GM19455 (cell line): ENCODE data around the gene CA5A.
A peak's percentile ranks its signal among the peaks of the same experiment; 100 is the strongest.

Experiments used
- ATAC-seq: cut with Tn5 transposase; IDR thresholded peaks from one replicate; pipeline ENCODE4 v1.9.1; 2021; ENCODE audit not compliant: unreplicated experiment

Gene CA5A

DNA sequence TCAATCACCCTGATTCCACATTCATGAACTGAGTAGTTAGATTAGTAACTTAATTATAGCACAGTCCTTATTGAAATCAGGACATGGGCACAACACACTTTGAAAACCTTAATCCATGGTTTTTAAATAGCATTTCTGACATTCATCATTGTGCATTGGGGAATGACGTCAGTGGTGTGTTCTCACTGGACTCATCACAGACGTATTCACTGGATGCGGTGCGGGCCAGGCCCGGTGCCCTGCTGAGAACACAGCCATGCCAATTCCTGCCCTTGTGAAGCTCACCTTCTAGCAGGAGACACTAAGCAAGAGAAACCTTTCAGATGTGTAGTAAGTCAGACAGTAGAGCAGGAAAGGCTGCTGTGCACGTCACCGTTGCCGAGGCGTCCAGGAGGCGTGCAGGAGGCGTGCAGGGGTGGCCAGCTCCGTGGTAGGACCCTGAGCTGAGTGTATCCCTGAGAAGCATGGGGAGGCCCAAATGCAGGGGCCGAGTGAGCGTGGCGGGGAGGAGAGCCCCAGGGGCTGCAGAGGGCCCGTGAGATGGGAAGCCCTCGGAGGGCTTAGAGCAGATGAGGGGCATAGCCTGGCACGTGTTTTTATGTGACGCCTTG, 27.8 kb upstream of the CA5A start:
- no peak for ATAC-seq

DNA sequence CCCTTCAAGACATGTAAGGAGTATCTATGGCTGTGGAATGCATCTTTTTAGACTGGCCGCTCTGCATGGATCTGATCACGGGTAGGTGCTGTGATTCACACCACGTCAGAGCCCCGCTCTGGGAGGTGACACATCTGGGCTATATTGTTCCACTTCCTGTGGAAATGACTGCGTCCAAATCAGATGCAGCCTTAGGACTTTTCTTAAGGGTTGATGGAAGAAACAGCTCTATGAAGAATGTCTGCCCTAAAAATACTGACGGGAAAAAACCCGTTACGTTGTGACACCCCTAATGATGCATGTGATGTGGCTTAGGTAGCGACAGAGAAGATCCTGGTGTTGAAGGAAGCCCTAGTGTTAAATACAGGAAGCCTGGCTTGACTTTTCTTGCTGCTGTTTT, 27.1 kb upstream of the CA5A start:
- no peak for ATAC-seq

DNA sequence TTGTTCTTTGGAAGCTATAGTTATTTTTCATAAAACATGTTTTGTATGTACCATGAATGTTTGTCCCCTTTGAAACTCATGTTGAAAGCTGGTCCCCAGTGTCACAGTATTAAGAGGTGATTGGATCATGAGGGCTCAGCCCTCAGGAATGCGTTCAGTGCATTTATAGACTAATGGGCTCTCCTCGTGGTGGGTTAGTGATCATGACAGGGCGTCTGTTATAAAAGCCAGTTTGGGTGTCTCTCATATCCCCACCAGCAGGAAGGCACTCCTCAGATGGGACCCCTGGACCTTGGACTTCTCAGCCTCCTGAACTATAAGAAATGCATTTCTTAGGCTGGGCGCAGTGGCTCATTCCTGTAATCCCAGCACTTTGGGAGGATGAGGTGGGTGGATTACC, 25.3 kb upstream of the CA5A start:
- ATAC-seq = no peak

DNA sequence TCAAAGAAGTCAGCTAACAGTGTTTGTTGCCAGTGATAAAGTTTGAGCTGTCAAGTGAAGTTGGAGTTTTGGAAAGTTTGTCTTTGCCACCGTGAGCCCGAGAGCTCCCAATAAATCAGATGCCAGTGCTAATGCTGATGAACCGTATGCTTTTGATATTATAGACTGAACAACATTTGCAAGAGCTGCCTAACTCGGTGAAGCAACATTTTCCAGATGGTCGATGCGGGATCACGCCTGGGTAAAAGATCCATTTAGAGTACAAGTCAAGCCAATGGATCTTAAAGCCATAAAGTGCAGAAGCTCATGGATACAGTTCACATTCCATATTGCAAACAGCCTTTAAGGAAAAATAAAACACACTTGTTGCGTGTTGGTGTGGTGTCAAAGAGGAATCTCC, 24.5 kb upstream of the CA5A start:
- ATAC-seq = no peak

DNA sequence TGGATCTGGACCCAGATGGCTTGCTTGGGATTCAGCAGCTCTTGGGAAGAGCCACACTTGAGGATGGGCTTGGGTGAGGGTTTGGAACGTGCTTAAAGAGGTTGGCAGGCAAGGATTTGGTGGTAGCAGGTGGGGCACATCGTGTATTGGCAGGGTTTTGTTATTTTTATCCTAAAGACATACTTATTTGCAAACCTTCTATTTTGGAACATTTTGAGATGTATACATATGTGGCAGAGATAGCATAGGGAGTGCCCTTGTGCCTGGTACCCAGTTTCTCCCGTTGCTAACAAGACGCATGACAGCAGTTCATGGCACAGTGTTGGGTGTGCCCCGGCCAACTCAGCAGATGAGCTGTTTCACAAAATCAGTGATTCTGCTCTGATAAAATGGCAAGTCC, 24.0 kb upstream of the CA5A start:
- ATAC-seq = no peak

DNA sequence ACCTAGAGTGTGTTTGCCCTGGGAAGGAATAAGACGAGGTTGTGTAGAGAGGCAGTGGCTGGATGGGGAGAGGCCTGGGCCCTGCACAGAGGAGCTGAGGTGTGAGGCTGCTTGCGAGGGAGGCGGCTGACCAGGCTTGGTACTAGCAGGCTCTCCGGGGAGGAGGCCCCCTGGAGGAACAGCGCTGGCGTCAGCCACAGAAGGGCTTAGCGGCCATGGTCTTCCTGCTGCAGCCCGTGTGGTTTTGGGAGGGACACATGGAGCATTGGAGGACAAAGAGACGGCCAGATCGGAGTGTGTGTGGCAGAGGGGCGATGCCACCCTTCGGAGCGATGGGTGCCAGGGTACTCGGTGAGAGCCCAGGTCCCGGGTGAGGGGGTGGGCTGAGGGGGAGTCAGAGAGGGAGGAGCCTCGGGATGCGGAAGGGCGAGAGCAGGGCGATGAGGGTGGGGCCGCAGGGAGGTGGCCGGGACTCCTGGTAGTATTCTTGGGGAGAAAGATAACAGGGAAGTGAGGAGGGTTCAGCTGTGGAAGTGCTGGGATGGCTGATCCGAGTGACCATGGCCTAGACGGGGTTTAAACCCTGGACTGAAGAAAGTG, 23.2 kb upstream of the CA5A start:
- no peak for ATAC-seq

DNA sequence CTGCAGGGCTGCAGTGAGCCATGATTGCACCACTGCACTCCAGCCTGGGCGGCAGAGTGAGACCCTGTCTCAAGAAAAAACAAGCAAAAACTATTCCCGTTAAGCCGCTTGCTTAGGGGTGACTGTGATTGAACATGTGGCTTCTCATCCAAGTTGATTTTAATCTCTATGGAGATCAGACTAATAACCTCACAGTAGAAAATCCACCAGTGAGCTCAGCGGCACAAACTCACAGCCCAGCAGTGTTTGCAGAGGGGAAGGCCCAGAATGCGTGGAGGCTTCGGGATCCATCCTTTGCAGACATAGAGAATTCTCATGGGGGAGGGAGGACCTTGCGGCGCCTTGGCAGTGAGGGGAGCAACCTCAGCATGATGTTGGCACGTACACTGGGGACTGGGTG, 22.3 kb upstream of the CA5A start:
- ATAC-seq = no peak

DNA sequence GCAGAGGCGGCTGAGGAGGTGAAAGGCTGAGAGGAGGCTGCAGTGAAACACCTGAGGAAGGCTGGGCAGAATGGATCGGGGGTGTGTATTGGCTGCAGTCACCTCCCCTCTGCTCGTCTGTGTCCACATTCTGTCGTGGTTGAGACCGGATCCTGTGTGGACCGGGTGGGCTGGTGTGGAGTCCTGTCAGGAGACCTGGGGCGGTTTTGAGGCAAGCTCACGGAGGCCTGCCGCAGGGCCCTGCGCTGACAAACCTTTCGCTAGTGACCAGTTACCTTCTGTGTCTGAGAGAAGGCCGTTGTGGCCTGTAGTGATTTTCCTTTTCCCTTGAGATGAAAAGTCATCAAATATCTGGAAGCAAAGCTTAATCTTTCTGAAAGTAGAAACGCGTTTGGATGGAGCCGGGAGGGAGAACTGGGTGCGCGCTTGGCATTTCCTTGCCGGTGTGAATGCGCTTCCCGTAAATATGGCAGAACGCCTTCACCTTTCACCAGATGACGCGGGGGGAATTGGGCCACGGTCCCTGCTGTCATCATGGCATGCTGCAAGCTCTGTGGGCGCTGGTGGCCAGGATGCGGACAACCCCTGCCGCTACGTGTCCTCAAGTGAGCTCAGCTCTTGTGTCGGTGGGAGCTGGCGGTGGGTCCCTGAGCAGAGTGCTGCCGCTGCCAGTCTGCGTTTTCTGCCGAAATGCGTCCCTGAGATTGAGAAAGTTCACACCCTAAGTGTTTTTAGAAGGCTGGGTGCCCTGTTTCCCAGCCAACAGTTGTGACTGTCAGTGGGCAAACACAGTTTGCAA, 21.2 kb upstream of the CA5A start:
- ATAC-seq = no peak

DNA sequence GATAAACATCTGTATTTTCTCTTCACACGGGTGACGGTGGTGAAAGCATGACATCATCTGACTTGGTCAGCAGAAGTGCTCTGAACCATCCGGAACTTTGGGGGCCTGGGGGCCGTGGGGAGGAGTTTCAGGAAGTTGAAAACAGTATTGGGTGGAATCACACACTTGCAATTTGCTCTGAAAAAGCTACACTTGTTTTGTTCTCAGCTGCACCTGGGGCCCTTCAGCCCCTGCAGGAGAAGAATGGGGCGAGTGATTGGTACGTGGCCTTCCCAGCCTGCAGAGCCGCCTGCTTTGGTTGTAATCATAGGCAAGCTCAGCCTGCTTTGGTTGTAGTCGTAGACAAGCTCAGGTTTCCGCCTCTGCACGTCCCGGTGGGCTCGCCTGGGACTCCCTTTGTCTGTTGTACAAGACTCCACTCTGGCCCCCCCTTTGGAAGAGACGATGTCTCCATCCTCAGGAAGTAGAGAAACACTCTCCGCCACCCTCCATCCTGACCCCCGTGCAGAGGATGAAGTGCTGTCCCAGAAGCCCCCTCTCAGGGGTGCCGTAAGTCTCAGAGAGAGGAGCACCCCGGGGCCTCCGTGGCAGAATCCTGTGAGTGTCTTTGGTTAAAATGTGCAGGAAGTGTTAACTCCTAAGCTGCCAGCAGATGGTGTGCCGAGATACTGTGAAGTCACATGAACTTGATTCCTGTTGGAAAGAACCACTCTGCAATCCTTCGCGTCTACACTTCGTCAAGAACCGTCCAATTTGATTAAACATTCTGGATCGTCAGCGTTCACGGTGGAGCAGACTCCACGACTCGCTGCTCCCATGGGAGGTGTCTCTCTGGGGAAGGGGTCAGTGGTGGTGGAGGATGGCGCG, 20.3 kb upstream of the CA5A start:
- no peak for ATAC-seq

DNA sequence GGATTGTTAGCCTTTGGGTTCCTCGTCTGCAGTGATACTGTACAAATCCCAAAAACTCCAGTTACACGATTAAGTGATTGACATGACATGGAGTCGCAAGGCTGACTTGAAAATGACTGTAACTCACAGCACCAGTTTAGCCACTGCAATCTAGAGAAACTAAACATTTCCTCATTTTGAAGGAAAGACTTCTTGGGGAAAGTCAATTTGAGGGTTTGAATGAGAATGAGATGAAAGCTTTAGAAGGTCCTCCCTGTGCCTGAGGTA, 19.7 kb upstream of the CA5A start:
- ATAC-seq = no peak

DNA sequence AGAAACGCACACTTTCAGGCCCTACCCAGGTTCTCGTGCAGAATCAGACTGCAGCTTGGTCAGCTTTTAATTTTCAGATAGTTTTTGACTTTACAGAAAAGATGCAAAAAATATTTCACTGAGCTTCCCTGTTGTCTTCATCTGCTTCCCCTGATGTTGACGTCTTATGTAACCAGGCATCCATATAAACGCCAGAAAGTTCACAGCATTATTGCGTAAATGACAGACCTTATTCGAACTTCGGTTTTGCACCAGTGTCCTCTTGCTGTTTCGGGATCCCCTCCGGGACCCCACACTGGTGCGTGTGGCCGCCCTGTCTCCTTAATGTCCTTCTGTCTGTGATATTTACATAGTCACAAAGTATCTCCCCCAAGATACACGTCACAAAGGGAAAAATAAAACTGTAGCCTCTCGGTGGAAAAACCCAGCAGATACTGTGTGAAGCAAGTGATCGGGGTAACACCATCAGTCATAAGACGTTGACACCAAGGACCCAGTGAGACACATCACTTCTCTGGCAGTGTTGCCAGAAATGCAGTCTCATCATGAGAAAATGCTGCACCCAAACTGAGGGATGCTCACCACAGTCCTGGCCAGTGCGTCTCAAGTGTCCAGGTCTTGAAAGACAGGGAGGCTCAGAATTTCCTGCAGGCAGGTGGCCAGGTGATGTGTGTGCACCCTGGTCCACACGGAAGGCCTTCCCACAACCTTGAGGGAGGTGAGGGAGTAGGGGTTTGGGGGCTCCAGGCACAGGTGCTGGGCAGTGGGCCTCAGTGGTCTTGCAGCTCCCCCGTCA, 19.2 kb upstream of the CA5A start:
- no peak for ATAC-seq

DNA sequence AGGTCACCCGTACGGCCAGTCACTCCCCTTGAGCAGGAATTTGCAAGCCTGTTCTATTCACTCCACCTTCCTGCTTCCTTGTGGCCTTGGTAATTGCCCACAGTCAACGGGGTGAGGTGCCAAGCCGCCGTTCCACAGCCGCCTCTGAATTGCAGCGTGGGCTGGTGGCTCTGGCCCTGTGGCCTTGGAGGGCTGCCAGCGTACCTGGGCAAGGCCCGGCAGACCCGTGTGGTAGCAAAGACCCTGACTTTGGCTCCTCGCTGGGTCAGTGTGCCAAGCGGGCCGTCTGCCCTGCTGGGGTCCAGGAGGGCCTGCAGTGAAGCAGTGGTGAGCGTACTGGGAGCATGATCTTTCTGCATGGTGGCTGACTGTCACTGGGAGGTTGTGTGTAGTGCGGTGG, 18.5 kb upstream of the CA5A start:
- ATAC-seq = no peak

DNA sequence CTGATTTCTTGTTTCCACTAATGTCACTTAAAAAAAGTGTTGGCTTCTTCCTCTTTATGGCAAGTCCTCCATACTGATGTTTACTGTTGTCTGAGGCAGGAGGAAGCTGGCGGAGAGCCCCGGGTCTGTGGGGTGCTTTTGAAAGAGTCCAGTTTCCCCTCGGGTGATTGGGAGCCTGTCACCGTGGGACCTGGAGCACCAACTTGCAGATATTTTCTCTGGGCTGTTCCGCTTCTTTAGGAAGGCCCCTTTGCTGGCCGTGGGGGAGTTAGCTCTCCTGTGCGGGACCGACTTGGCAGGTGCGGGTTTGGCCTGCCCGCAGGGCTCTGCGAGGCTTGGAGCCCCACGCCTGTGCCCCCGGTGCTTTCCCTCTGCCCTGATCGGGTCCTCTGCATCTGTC, 18.0 kb upstream of the CA5A start:
- no peak for ATAC-seq

DNA sequence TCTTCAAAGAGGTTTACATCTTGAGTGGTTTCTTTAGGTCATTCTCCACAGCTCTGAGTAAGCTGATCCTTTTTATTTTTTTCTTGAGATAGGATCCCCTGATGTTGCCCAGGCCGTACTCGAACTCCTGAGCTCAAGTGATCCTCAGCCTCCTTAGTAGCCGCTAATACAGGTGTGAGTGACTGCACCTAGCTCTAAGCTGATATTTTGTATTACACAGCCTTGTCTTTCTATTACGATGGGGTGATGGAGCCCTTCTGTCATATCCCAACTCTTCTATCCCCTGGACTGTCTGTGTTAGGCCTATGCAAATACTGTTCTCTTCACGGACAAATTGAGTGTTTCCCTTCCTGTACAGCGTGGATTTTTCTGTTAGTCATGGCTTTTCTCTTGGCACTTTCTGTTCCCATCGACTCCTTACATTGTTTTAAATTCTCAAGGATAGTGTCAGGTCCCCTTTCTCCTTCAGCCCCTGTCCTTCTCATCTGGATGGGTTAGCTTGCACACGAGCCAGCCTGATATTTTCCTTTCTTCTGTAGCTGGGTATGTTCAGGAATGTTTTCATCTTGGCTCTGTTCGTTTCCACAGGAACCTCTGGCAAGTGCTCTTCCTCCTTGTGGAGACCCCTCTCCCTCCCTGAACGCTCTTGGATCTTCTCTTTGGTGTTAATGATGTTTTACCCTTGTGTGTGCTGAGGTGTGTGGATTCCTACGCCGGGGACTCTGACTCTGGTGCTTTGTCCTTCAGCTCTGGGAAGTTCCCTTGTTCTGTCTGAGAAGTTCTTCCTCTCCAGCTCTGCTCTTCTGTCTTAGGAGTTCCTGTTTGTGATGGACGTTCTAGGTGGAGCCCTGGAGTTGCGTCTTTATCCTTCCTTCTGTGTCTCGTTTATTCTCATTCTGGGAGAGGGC, 17.2 kb upstream of the CA5A start:
- no peak for ATAC-seq

DNA sequence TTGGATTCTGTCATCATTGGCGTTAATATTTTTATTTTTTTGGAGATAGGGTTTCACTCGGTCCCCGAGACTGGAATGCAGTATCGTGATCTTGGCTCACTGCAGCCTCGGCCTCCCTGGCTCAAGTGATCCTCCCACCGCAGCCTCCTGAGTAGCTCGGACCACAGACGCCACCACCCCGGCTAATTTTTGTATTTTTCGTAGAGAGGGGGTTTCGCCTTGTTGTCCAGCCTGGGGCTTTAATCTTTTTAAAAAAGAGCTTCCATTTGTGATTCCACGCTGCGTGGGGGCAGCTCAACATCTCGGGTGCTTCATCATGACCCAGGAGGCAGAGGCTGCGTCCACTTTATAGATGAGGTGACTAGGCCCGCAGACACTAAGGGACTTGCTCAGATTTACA, 16.4 kb upstream of the CA5A start:
- no peak for ATAC-seq

DNA sequence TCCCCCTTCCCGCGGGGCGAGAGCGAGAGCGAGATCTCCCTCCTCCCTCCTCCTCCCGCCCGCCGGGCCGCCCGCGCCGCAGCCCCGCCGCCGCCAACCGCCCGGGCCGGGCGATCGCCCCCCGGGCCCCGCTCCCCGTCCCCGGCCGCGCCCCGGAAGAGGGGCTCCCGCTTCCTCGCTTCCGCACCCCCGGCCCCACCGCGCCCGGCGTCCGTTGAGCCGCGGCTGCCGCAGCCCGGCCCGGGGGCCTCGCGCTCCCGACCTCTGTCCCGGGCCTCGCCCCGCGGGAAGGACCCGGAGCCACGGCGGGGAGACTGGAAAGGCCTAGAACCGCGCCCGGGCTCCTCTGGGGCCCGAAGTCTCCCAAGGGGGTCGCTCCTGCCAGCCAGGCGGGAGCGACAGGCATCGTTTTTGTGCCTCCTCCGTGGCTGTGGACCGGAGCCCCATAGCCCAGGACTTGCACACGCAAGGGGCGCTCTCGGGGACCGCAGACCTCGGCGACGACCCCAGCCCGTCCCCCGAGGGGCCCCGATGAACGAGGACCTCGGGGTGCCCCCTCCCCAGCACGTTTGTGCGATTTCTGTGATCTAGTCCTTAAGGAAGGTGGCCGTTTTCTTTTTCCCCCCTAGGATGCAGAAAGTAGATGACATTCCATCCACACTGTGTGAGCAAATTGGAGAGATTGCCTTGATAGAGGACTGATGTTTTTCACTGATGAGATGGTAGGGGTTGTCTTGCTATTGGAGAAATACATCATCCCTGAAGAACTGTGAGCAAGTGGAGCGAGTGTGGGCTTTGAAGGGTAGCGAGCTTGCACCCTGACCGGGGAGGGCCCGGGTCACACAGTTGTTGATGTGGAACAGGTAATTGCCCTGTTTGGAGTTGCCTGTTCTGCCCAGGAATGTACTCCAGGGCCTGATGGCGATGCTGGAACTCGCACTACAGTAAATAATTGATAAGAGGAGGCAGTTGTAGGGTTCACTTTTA, 15.5 kb upstream of the CA5A start:
- peak; percentile 10 for ATAC-seq

DNA sequence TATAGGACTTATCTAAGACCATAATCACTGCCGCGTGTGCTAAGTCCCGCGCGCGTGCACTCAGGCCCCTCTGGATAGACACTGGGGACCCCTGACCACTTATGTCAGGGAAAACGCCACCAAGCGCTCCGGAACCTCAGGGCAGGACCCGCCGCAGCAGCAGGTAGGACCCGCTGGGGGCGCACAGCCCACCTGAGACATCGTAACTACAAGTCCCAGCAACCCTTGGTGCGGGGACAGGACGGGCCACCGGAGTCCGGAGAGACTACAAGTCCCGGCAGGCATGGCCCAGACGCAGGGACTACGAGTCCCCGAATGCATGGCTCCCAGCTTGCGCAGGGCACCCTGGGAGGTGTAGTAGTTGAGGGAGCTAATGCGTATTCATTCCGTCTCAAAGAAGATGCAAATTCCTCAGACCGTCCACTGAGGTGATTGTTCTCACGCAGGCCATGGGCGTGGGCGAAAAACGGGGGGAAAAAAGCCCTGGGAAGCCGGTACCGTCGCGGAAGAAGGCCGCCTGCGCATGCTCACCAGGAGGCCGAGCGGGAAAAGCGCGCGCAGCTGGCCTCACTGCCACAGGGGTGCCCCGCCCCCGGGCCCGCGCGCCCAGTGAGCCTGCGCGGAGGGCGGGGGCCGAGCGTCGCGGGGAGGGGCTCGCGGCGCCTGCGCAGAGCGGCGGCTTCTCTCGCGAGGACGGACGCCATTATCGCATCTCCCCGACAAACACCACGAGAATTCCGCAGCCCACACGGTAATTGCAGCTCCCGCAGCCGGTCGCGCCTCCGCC, 14.6 kb upstream of the CA5A start, which contains the start of gene BANP:
TSS of gene BANP (plus strand) at position 670 of the 787 bp plus-strand sequence. CDS start 23,682 bp downstream, outside the sequence.
- ATAC-seq = peak; percentile 85
